OCI-LY7 (cell line): ENCODE results near the gene WDR70.

Source experiments
- CTCF ChIP-seq: fragments of 200-600 bp; sonication (generic); conservative IDR thresholded peaks from 2 replicates; pipeline ENCODE4 v1.5.1; 2014; ENCODE audit warnings: mild to moderate bottlenecking, antibody characterized with exemption, low read length, moderate library complexity, mixed read lengths
- EZH2phosphoT487 ChIP-seq: fragments of 200-600 bp; sonication (generic); IDR thresholded peaks from 2 replicates; pipeline ENCODE4 v1.6.1; 2018; ENCODE audit warnings: low read depth, borderline replicate concordance, mild to moderate bottlenecking, mixed run types, antibody characterized with exemption, low read length, moderate library complexity, mixed read lengths

GRCh38 chr5:37626266-37626665 lies 247.1 kb downstream of the WDR70 start:
- TF ChIP-seq CTCF (no peak), EZH2phosphoT487 (no peak)
